GM19397 (cell line): ENCODE measurements around the gene LARGE1.

Source experiments
- ATAC-seq: cut with Tn5 transposase; IDR thresholded peaks from one replicate; pipeline ENCODE4 v1.9.1; 2021; ENCODE audit warnings: mild to moderate bottlenecking, moderate library complexity; ENCODE audit not compliant: unreplicated experiment

The LARGE1 gene

DNA sequence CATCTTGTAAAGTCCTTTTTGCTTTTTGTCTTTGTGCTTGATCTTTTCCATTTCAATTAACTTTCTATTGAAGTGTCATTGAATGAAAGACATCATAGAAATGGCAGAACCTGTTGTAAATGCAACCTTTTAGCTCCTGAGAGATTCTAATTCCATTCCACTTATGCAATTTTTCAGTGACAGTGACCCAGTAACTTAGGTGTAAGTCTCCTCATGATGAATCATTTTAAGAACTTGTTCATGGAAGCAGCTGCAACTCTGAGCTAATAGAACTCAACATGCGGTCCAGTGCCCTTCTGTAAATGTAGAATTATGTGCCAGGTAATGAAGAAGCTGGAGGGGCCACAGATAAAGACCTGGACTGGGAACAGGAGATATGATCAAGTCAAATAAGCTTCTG is 463.8 kb downstream of the LARGE1 start:
- no peak for ATAC-seq

DNA sequence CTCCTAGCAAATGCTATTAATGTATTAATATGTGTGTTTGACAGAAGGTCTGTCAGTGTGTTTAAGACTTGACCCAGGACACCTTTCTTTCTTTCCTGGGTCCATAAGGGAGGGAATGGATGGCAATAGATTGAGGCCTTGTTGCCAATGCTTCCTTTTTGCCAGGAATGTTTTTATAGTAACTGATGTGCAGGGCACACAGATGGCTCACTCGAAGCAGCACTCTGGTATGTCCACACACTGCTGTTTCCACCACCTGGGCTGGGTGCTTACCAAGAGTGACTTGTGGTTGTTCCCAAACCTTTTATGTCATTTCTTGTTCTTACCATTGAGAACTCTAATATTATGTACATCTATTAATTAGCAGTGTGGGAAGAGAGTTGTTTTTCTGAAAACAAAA is 465.2 kb downstream of the LARGE1 start:
- no peak for ATAC-seq

DNA sequence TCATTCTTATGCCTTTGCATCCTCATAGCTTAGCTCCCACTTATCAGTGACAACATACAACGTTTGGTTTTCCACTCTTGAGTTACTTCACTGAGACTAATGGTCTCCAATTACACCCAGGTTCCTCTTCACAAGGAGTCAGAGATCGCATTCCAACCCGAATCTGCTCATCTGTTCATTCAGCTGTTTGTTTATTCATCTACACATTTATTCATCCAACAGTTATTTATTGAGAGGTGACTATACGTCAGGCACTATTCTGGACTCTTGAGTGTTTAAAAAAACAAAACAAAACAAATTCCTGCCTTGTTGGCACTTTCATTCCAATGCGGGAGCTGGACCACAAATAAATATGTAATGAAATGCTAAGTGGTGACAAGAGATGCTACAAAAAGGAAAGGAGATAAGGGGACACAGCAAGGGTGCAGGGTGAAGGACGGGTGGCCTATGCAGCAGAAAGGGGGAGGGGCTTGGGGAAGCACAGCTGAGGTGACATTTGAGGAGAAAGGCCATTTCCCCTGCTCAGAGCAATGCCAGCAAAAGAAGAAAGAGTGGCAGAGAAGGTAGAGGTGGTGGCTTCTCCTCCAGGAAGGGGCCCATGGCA is 468.3 kb downstream of the LARGE1 start:
- no peak for ATAC-seq

DNA sequence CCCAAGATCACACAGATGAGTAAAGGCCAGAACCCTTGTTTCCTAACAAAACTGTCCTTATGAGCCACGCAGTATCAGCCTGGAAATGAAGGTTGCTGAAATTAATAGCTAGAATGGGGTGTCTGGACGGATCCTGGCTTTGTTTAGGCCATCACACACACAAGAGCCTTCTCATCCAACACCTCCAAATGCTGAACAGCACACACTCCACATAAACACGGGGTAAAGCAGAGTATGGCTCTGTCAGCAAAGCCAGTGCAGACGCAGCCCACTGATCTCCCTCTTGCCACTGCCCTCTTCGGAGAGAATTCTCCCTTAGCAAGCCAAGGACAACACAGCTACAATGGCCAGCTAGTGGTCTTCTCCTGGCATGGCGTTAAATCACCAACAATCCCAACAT is 469.5 kb downstream of the LARGE1 start:
- no peak for ATAC-seq

DNA sequence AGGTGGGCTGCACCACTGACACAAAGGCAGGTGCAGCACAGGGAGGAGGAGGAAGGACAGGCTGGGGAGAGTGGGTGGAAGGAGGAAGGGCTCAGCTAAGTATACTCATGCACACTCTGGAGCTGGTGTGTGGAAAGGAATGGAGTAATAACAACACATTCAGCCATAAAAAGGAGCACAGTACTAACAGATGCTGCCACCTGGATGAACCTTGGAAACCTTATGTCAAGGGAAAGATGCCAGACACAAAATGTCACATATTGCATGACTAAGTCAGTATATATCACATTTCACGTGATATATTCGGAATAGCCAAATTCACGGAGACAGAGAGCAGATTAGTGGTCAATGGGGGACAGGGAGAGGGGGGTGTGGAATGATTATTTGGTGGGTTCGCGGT is 472.5 kb downstream of the LARGE1 start:
- no peak for ATAC-seq

DNA sequence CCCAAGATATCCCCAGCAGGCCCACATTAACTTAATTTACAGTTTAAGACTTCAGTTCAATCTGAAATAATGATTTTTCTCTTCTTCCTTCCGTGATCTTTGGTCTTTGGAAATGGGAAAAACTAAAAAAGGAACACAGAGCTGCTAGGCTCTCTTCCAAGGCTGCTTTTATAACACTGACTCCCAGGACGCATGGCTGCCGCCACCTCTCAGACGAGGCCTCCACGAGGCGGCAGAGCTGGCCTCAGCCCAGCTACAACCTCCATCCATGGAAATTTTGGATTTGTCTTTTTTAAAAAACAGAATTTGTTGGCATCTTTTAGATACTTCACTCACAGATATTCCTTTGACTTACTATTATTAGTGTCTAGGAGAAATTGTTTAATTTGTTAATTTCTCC is 476.6 kb downstream of the LARGE1 start:
- no peak for ATAC-seq

DNA sequence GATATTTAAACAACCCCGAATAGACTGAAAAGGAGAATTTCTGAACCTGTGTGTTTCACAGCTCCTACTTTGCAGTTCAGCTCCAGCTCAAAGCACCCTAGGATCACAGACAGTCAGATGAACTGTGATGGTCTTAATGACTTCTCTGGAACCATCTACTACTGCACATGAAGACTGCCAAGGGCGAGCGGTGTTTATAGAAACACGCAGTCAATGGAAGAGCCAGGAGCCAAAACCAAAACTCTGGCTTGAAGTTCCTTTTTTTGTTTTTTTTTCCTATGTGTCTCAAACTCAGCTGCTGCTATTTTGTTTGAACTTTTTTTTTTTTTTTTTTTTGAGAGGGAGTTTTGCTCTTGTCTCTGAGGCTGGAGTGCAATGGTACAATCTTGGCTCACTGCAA is 479.5 kb downstream of the LARGE1 start:
- no peak for ATAC-seq

DNA sequence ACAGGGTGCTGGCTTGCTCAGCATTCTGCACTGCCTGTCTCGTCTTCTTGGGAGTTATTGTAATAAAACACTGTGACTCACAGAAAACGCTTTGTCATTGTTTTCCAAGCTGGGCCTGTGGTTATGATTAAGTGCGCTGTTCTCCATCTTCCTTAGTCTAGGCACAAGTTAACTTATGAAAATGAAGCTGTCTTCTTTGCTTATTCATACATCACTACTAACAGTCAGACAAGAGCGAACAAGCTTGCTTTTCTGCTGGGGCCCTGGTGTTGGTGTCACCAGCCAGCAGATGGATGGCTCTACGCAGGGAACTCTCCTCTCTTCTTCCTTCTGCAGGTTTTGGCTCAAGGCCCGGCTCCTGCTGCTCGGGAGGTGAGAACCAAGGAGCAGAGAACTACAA is 482.0 kb downstream of the LARGE1 start:
- ATAC-seq: no peak

DNA sequence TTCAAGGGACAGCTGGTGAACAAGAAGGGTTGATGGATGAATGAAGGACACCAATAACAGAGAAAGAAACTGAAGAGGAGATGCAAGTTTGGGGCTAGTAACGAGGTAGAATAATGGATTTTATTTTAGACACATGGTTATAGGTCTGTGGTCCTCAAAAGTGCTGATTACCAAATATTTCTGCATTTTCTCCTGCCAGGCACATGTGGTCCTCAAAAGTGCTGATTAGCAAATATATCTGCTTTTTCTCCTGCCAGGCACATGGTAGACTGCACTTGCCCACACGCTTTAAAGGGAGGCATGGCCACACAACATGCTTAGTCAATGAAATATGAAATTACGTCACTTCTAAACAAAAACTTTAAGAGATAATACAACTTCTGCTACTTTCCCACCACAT is 489.0 kb downstream of the LARGE1 start:
- ATAC-seq: no peak

DNA sequence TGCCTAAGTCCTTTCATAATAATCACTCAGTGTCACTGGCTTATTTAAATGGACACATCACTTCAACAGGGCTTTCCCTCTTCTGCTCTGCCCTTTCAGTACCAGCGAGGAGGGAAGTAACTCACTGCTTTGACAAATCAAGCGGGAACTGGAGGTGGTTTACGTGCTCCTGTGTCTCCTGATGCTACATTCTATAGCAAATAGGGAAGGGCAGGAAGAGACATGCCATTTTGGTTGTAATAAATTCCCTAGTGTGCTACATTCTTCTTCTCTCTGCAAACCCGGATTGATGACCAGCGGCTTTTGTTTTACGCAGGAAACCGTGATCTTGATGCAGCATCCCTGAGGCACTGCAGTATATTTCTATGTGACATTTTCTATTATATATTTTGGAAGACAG is 491.0 kb downstream of the LARGE1 start:
- ATAC-seq: no peak

DNA sequence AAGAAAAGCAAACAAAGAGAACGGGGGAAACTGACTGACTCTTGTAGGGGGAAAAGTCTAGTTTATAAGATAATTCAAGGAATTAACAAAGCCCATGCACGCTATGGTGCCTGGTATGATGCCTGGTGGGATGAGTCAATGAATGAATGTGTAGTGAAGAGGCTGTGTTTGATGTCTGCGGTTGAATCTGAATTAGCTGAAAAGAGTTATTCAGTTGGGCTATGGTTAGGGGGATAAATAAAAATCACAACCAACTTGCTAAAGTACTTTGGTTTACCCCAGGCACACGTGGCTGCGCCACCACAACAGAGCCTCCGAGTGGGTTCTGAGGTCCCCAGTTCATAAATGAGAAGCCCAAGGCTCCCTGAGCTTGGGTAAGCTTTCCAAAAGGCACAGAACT is 492.8 kb downstream of the LARGE1 start:
- ATAC-seq: no peak

DNA sequence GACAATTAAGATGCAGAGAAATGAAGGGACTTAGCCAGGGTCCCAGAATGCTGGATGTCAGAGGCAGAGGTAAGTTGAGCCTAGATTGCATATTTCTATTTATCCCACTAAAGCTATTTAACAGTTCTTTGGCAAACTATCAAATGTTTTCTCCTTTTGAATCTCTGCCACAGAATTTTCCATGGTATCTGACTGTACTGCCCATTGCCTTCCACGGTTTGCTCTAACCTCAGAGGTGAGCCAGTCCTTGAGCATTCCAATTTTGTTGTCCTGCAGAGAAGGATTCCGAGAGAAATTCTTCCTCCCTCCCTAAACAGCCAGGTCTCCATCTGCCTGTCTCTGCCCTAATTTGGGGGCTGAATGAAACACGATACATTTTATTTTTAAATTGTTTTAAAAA is 493.8 kb downstream of the LARGE1 start:
- ATAC-seq: no peak

DNA sequence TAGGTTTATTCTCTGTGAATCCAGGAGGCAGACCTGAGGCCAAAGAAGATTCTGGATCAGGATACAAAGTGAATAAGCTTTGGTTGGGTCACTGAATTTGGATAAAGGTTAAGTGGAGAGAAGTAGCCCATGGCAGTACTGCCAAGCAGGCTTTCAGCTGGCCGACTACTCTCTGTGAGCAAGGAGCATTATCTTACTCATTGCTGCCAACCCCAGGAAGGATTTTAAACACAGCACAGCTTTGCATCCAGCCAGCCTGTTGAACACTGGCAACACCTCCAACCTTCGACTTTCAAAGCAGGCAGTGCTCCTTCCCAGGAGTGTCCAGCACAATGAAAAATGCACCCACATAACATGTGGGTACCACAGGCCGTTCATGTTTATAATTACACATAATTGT is 498.4 kb downstream of the LARGE1 start:
- ATAC-seq: no peak

DNA sequence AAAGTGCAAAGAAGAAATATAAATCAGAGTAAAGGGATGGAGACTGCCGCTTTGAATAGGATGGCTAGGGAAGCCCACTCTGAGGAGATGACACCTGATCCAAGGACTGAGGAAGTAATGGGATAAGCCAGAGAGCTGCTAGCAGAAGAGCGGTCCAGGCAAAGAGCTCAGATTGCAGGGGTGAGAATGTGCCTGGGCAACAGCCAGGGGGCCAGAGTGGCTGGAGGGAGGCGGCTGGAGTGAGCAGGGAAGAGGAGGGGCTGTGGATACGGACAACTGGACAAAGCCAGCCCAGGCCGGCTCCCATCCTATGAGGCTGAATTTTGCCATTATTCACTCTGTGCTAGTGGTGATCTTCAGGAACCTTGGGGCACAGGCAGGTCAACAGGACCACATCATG is 501.8 kb downstream of the LARGE1 start:
- ATAC-seq: no peak

DNA sequence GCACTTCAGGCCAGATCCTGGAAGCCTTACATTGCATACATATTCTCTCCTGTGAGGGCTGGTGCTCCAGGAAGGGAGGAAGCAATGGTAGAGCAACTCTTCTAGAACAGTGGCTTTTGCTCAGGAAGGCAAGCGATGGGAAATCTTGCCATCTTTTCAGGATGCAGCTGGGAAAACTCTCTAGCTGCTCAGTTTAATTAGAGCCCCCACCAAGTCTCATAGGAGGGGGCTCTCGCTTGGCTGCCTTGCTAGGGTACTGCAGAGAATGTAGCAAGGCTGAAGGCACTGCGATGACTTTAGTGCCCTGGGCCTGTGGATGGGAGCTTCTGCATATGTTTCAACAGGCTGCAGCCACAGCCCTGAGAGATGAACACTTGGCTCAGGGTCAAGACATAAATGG is 504.9 kb downstream of the LARGE1 start:
- ATAC-seq: no peak

DNA sequence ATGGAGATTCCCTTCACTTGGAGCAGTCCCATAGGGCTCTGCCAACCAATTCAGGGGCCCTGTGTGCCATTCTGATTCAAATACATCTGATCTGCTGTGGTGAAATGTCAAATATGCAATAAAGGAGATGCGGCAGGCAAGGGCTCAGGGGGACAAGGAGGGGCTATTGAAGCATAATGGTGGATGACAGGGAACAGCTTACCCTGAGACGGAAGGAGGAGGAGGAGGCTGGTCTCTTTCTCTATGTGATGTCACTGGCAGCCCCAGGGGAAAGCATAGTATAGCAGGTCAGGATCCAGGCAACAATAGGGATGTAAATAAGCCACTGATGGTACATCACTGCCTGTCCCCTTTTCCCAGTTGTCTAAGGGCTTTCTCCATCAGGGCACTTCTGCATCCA is 511.2 kb downstream of the LARGE1 start:
- ATAC-seq: no peak

DNA sequence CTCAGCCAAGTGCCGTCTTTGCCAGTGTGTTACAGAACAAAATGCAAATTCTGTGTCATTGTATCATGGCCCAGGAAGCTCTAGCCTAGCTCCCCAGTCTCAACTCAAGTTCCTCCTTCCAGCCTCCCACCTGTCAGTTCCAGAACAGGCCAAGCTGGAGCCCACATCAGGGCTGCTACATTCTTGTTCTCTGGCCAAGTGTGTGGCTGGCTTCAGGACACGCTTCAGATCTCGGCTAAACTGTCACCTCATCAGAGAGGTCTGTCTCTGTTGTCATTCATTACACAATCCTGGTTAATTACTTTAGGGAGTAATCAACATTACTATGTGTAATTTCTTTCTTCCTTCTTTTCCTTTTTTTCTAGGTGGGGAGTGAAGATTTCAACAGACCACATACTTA is 515.1 kb downstream of the LARGE1 start:
- ATAC-seq: no peak

DNA sequence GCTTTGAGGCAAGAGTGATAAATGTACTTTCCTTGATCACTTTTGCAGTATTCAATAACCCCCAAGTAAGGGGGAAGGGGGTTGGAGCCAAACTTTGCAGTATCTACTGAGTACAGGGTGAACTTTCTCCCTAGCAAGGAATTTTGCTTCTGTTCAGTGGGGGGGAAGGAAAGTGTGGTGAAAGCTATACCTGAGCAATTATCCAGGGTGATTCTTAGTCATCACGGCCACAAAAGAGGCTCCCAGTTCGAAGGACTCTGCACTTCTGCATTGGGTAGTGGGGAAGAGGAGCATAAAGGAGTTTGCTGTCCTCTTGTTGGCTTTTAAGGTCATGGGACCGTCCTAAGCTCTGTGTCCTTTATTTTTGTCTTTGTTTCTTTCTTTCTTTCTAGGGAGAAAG is 515.6 kb downstream of the LARGE1 start:
- no peak for ATAC-seq

DNA sequence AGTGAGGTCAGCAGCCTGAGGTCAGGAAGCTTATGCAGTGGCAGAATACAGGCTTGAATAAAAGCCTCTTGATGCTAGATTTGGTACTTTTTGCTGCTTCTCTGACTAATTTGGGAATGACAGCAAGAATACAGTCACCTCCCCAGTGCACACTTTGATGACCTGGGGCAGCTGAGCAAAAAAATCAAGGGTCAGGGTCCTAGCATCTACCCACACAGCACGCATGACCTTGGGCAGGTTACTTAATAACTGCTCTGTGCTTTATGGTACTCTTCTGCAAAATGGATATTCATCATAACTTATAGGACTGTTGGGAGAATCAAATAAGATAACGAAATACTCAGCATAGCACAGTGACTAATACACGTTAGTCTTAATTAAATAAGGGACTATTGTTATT is 518.0 kb downstream of the LARGE1 start:
- no peak for ATAC-seq

DNA sequence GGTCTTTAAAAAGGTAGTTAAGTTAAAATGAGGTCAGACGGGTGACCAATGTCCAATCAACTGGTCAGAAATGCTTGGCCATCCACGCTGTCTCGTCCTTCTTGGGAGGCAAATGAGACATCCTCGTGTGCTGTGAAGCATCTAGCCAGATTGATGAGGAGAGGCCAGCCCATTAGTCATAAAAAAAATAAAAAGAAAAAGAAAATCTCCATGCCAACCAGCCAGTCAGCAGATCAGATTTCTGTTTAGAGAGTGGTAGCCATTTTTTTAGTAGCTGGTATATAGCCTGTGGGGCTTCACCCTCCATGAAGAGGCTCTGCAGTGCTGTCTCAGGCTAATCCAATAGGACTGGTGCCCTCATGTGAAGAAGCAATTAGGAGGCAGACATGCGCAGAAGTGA is 519.0 kb downstream of the LARGE1 start:
- ATAC-seq: no peak

DNA sequence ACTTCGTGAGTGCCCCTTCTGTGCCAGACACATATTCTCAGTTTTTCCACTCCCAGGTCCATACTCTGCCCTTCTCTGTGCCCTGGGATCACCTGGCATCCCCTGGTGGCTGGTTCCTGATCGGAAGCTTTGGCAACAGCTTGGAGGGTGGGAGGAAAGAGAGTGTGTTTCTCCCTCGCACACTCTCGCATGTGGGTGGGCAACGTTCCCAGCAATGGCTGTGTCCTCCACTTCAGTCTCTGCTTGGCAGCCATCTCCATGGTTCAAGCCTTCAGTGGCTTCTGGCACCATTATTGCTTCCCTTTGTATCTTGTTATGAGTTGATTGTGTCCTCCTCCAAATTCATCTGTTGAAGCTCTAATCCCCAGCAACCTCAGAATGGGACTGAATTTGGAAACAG is 519.4 kb downstream of the LARGE1 start:
- ATAC-seq: no peak

DNA sequence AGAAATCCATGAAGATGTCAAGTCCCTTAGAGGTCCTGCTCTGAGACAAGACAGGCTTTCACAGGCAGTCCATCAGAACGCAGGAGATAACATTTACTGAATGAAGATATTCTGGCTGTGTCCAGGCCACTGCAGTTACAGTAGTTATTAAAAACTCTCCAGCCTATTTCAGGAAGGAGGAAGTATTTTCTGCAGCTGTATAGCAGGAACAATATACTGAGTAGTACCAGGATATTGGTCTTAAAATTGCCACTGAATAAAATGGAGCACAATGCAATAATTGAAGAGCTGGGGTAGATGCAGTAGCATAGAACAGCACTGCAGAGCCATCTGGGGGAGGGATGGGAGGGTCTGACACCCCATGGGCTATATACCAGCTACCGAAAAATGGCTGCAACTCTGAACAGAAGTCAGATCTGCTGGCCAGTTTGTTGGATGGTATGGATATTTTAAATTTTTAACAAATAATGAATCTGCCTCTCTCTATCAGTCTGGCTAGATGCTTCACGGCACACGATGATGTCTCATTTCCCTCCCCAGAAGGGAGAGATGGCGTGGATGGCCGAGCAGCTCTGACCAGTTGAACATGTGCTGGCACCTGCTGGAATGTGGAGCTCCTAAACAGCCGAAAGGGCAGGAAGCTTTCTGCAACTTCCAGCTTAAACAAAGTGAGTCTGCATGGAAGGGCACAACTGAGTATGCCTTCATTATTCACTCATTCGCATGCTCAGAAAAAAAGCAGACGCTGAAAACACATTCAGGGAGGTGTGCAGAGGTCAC is 520.0 kb downstream of the LARGE1 start:
- ATAC-seq: no peak

DNA sequence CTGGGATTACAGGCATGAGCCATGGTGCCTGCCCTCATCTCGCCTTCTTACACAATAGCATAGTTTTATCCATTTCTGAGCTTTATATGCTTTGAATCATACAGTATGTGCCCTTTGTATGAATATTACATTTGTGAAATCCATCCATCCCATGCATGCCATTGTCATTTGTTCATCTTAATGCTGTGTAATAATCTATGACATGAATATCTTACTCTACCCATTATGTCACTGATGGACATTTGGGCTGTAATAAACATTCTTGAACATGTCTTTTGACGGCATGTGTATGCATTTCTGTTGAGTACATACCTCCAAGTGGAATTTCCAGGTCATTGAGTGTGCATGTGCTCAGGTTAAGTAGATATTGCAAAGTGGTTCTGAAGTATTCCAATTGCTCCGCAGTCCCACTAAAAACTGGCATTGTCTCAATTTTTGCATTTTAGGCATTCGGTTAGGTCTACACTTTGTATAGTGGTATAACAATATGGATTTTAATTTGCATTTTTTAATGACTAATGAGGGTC is 522.8 kb downstream of the LARGE1 start:
- no peak for ATAC-seq
